SK-N-SH treated with all-trans-retinoic acid at 6 μM for 48 hours (cell line): ENCODE results near the gene LPAR3.

ENCODE experiments used
- ARNTL ChIP-seq: fragments of 450-650 bp; formaldehyde crosslinking; IDR thresholded peaks from 2 replicates; pipeline ENCODE4 v1.5.0; 2020; ENCODE audit warnings: low read depth, mild to moderate bottlenecking, moderate library complexity, borderline replicate concordance
- ESRRG ChIP-seq: fragments of 250-450 bp; sonication (Bioruptor Pico); IDR thresholded peaks from 2 replicates; pipeline ENCODE4 v1.6.1; 2021; ENCODE audit warnings: mild to moderate bottlenecking
- OSR1 ChIP-seq: fragments of 250-450 bp; sonication (Bioruptor Pico); IDR thresholded peaks from 2 replicates; pipeline ENCODE4 v1.8.0; 2022; ENCODE audit warnings: moderate library complexity, mild to moderate bottlenecking, inconsistent platforms
- TF ChIP-seq, protein P1 (sequence below): fragments of 250-450 bp; sonication (Bioruptor Pico); IDR thresholded peaks from 2 replicates; pipeline ENCODE4 v1.8.0; 2020; ENCODE audit warnings: mild to moderate bottlenecking, moderate library complexity, borderline replicate concordance

DNA sequence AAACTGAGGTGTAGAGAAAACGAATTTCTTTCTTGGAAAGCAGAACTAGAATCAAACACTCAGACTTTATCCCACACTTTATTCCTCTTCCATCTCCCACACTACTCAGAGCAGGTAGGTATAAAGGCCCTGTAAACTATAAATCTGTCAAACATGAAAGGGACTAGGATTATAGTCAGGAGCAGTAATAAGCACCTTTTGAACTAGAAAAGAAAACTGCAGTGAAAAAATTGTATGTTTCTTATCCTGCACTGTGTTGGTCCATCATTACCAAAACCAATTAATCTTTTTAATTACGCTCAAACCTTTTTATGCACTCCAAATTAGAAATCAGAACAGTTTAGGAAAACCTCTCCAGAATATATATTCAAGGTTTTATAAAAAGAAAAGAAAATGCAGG, 47.6 kb downstream of the LPAR3 start:
- TF ChIP-seq OSR1 (CRISPR knock-in tag) (no peak), ARNTL (CRISPR knock-in tag) (no peak), ESRRG (no peak)
- TF ChIP-seq, protein P1, sequence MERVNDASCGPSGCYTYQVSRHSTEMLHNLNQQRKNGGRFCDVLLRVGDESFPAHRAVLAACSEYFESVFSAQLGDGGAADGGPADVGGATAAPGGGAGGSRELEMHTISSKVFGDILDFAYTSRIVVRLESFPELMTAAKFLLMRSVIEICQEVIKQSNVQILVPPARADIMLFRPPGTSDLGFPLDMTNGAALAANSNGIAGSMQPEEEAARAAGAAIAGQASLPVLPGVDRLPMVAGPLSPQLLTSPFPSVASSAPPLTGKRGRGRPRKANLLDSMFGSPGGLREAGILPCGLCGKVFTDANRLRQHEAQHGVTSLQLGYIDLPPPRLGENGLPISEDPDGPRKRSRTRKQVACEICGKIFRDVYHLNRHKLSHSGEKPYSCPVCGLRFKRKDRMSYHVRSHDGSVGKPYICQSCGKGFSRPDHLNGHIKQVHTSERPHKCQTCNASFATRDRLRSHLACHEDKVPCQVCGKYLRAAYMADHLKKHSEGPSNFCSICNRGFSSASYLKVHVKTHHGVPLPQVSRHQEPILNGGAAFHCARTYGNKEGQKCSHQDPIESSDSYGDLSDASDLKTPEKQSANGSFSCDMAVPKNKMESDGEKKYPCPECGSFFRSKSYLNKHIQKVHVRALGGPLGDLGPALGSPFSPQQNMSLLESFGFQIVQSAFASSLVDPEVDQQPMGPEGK (CRISPR knock-in tag): no peak
